GM21390 (cell line): ENCODE results near the gene PPP6R2.
"Not testable (repeated sequence)": the region's sequence is repeated elsewhere in the genome, so short reads cannot be mapped to it uniquely, and the experiment has no call there.

Experiments
- ATAC-seq: cut with Tn5 transposase; IDR thresholded peaks from one replicate; pipeline ENCODE4 v1.9.1; 2021; ENCODE audit not compliant: unreplicated experiment

The PPP6R2 gene

DNA sequence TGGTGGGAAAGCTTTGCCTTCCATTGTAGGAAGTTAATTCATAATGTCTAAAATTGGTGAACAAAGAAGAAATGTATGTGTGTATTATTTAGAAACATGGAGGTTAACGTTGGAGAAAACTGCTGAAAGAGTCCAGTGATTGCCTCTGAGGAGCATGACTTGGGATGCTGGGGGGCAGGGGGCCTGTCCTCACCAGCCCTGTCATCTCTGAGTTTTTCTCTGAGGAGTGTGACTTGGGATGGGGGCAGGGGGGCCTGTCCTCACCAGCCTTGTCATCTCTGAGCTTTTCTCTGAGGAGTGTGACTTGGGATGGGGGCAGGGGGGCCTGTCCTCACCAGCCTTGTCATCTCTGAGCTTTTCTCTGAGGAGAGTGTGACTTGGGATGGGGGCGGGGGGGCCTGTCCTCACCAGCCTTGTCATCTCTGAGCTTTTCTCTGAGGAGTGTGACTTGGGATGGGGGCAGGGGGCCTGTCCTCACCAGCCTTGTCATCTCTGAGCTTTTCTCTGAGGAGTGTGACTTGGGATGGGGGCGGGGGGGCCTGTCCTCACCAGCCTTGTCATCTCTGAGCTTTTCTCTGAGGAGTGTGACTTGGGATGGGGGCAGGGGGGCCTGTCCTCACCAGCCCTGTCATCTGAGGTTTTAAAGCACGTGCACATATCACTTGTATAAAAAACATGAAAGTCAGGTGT is 54.4 kb downstream of the PPP6R2 start:
- ATAC-seq: not testable (repeated sequence)

DNA sequence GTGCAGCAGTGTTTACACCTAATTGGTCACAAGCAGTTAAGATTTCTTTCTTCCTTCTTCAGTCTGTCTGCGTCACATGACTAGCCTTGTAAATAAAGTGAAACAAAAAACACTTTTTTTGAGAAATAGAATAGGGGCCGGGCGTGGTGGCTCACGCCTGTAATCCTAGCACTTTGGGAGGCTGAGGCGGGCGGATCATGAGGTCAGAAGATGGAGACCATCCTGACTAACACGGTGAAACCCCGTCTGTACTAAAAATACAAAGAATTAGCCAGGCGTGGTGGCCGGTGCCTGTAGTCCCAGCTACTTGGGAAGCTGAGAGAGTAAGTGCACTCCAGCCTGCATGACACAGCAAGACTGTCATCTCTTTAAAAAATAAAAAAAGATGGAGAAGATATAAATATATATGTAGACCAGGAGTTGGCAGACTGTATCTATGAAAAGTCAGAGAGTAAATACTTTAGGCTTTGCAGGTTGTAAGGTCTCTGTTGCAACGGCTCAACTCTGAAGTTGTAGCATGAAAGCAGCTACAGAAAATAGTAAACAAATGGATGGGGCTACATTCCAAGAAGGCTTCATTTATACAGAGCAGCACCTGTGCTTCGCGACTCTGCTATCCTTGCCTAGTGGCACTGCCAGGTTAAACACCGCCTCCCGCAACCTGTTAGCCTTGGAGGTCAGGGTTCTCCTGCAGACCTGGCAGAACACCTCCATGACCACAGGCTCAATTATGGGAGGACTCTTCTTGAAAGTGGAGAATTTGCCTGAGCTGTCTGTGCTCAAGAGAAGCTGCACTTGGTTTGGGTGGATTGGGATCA is 55.9 kb downstream of the PPP6R2 start:
- ATAC-seq: no peak

DNA sequence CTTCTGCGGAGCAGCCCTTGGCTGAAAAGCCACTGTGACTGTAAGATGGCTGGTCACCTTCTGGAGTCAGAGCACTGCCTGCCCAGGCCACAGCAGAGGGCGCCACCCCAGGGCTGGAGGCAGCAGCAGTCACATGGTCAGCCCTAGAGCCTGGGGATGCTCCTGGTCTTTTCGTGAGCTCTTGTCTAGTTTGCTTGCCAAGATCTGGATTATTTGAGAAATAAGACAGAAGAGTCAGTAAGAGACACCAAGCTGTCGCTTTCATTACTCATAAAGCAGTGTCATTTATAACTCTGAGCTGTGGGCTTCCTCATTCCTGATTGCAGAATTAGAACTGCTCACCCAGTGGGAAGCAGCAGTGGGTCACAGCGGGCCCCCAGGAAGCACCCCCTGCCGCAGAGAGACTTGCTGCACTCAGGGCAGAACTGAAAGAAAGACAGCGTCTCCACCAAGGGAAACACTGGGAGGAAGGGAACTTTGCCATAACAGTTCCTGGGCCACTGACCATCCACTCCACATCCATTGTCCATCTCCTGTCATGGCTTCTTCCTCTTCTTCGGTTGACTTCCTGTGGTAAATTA is 56.7 kb downstream of the PPP6R2 start:
- no peak for ATAC-seq

DNA sequence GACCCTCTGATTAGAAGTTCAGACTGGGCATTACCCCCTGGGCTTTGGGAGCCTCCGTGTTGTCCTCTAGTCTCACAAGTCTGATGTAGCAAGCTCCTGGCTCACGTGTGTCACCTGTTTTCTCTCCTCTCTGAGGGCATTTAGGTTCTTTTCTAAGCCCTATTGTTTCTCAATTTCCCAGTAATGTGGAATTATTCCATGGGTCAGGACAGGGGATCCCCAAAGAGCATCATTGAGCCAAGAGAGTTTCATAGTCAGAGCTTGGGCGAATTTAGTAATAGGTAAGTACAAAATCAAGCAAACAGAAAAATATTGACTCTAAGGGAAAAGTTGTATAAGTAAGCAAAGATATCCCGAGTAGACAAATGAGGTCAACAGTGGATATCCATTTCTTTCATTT is 57.3 kb downstream of the PPP6R2 start:
- ATAC-seq: no peak

DNA sequence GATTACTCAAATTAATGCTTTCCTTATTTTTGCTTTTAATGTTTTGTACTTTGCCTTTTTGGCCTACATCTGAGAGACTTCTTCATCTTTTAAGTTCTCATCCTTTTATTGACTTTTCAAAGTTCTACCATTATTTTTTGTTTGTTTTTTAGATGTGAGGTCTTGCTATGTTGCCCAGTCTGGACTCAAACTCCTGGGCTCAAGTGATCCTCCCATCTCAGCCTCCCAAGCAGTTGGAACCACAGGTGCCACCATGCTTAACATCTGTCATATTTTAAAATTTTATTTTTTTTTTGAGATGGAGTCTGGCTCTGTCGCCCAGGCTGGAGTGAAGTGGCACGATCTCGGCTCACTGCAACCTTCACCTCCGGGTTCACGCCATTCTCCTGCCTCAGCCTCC is 57.8 kb downstream of the PPP6R2 start:
- no peak for ATAC-seq

DNA sequence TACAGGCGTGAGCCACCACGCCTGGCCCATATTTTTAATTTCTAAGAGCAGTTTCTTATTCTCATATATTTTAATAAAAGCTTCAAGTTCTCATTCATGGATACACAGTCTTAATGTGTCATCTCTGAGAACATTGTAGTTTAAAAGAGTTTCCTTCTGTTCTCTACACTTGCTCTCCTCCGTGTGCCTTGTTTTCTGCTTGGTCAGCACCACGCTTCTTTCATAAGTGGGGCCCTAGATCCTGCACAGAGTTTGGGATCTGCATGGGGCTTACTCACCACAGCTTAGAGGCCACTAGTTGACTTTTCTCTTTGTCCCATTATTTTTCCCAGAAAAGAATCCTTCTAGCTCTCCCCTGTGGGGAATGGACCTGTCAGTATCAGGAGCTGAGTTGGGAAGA is 58.8 kb downstream of the PPP6R2 start:
- no peak for ATAC-seq

DNA sequence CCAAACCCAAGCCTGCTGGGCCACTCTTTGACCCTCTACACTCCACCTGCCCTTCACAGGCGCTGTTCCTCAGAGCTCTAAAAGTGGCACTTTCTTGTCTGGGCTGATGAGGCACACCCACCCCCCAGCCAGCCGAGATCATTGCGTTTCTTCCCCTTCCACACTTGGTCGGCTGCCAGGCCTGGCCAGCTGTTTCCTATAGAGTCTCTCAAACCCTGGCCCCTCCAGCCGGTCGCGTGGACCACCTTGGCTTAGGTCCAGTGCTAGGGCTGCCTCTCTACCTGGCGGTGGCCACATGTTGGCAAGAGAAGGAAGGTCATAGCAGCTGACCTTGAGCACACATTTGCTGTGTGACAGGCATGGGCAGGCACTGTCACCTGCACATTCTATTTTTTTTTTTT is 60.6 kb downstream of the PPP6R2 start:
- no peak for ATAC-seq

DNA sequence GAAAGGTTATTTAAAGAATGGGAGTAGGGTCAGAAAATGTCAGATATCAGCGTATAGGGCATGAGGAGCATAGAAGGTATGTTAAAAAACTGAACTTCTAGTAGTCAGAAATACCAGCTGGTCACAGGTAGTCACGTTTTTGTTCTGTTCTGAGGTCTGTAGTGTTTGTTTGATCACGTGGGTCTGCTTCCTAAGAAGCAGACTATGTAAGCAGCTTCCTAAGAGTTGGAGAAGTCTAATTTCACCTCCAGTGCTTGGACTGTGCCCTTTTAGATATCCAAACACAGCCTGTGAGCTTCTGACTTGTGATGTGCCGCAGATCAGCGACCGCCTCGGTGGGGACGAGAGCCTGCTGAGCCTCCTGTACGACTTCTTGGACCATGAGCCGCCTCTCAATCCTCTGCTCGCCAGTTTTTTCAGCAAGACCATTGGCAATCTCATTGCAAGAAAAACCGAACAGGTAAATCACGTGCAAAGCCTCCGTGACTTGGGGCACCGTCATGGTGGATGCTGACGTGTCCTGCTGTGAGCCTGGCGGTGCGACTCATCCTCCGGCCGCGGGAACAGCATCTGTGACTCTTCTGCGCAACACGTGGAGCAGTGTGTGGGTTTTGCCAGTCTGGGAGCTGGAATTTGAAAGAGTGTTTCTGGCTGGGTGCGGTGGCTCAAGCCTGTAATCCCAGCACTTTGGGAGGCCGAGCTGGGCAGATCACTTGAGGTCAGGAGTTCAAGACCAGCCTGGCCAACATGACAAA is 63.5 kb downstream of the PPP6R2 start:
- no peak for ATAC-seq

DNA sequence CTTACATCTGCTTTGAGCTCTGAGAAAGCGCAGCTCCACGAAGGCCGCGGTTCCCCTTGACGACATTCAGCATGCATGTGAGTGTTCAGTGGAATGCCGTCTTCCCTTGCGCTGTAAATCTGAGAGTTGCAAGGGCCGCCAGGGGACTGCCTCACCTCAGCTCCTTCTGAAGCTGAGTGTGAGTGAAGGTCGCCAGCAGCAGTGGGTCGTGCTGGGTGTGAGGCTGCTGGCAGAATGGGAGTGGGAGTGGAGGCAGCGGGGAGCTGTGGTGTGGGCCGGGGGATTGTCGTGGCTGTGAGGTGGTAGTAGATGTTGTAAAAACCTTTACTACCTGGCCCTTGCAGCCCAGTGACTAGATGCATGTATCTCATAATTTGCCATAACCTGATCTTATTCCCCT is 65.2 kb downstream of the PPP6R2 start:
- ATAC-seq: no peak

DNA sequence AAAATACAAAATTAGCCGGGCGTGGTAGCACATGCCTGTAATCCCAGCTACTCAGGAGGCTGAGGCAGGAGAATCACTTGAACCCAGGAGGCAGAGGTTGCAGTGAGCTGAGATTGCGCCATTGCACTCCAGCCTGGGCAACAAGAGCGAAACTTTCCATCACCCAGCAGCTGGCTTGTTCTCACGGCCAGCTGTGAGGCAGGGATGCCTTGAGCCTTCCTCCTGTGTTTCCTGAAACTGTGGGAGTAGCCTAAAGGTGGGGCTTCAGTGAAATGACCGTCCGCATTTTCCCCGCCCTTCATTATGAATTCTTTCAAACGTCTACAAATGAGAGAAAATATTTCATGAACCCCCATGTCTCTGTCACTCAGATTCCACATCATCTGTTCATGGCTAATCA is 65.8 kb downstream of the PPP6R2 start:
- ATAC-seq: not testable (repeated sequence)

DNA sequence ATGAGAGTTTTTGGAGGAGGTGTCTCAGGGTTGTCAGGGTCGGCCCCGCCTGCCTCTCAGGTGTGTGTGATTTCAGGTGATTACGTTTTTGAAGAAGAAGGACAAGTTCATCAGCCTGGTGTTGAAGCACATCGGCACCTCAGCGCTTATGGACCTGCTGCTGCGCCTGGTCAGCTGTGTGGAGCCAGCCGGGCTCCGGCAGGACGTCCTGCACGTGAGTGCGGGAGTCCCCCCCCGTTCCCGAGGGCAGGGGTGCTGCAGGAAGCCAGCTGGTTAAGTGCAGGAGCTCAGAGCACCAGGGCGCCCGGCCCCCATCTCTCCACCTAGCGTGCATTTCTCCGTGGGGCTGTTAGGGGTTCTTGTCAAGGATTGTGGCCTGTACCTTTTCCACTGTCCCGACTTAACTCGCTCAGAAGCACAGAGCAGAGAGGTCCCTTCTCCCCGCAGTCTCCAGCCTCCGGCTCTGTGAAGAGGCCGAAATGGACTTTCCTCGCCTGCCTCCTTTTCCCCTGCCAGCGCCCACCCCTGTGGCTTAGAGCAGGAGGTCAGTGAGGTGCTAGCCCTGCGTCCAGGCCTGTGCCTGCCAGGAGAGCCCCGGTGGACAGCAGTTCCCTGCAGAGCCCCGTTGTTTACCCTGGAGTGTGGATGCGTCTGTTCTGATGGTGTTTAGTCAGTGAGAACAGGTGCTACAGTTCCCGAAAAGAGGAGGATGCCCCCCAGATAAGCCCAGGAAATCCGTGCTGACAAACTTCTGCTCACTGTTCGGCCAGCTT is 71.5 kb downstream of the PPP6R2 start:
- ATAC-seq: no peak

DNA sequence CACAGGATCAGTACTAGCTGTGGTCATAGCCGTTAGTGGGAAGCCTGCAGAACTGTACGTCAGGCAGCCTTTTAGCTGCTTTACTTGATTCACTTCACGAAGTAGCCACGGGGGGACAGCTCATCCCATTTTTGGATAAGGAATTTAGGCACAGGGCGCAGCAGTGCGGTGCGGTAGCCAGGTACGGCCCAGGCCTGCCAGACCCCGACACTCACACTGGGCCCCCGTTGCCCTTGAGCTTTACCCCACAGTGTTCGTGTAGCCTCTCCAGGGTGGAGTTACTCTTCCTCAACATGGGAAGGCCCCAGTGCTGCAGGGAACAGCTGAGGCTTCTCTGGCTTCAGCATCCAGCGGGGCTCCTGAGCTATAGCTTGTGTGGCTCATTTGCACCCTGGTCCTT is 72.3 kb downstream of the PPP6R2 start:
- ATAC-seq: no peak

DNA sequence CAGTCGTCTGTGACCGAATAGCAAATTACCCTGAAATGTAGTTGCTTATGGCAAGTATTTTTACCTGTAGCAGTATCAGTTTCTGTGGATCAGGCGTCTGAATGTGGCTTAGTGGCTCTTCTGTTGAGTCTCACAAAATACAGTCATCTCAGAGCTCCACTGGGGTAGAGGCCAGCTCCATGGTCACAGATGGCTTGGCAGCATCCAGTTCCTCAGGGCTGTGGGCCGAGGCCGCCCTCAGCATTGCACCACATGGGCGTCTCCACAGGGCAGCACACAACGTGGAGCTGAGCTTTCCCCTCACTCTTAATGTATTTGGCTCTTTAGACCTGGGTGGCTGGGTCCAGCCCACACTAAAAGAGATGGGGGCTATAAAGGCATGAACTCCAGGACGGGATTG is 73.9 kb downstream of the PPP6R2 start:
- no peak for ATAC-seq

DNA sequence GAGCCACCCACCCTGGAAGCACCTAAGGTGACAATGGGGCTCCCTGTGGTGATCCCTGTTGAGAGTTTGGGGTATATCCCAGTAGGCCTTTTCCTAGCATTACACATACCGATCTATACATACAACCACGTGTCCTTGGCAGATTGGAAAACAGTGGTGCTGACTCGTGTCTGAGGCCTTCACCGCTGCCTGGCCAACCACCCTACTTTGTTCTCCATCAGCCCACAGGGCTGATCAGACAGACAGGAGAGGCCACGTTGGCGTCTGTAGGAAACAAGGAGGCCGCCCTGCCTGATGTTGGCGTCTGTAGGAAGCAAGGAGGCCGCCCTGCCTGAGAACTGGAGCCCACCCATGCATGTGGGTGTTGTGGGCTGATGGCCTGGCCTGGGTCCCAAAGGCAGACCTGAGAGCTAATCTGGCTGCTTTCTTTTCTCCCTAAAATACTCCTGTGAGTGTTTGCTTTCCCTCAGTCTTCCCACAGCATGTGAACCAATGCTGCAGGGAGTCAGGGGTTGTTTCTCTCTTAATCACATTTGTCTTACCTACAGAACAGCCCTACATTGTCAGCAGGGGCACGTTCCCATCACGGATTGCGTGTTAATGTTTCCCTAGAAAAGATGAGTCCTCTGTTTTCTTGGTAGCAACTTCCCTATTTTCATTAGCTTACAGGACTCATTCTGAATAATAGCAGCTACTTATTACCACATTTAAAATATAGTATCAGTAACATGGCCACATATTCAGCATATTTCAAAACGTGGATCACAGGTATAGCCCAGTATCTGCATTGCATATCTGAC is 74.5 kb downstream of the PPP6R2 start:
- no peak for ATAC-seq

DNA sequence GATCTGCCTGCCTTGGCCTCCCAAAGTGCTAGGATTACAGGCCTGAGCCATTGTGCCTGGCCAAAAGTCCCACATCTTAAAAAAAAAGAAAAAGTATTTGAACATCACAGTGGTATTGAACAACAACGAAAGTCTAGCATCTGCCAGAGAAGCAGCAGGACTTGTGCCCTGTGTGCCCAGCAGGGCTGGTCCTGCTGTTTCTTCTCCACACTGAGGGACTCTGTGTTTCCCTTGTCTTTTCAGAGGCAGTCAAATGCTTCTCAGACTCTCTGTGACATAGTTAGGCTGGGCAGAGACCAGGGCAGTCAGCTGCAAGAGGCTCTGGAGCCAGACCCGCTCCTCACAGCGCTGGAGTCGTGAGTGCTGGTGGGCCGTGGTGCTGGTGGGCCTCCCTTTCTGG is 75.5 kb downstream of the PPP6R2 start:
- ATAC-seq: no peak

DNA sequence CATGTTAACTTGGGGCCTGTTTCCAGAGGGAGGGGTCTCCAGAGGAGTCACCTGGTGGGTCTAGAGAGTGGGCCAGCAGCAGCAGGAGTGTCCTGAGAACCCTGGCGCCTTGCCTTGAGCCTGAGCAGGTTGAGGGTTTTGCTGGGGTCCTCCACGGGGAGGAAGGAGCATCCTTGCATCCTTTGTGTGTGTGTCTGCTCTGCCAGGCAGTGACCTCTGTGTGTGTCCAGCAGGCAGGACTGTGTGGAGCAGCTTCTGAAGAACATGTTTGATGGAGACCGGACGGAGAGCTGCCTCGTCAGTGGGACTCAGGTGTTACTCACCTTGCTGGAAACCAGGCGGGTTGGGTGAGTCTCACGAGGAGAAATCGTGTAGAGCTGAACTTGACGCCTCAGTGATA is 76.0 kb downstream of the PPP6R2 start:
- no peak for ATAC-seq

DNA sequence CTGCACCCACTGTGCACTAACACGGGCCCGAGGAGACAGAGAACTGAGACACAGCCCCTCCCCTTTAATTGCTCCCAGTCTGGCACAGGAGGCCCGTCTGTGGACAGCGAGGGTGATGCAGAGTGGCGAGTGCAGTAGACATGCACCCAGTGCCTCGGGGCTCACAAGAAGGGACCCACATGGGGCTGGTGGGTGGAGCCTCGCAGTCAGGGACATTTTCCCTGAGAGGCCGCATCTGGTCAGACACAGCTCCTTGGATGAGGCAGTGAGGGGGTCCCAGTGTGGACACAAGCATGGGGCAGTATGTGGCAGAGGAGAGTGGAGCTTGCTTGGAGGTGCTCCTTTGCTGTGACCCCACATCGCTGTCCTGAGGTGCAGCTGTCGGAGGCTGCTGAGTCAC is 76.9 kb downstream of the PPP6R2 start:
- no peak for ATAC-seq

DNA sequence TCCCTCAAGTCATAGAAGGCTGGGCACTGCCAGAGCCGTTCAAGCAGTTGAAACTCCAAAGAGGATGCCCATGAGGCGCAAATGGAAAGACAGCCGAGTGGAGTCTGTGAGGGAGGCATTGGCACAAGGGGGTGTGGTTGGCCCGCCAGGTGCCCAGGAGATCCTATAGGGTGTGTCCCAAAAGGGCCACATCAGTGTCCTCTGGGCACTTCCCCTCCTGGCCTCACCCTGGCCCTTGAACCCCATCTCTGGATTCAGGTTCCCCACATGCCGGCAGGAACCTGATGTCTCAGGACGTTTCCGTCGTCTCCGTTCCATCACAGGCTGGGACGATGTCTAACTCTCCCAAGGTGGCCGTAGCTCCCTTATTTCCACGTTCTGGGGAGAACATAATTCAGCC is 77.5 kb downstream of the PPP6R2 start:
- ATAC-seq: no peak

DNA sequence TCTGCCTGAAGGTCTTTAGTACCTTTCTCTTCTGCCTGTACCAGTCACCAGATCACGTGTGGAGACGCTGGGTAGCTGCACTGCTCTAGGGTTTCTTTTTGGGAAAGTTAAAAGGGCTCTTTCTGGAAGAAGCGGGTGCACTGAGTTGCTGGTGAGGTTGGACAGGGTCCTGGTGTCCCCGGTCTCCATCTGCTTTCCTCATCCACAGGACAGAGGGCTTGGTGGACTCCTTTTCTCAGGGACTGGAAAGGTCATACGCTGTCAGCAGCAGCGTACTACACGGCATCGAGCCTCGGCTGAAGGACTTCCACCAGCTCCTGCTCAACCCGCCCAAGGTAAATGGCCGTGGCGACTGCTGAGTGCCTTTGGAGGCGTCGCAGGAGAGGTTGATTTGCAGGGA is 78.9 kb downstream of the PPP6R2 start:
- no peak for ATAC-seq
